Forelimb muscle (tissue), 1 donor: ENCODE data around the gene CACNB4. TPM values are rescaled to one million over a fixed set of nuclear protein-coding genes. Genes with fewer than 3 reads are reported as not detected.
"Not testable (repeated sequence)": the region's sequence is repeated elsewhere in the genome, so short reads cannot be mapped to it uniquely, and the experiment has no call there.

ENCODE experiments used
- DNase-seq: peaks from one replicate; pipeline ENCODE4 v3.0.0-alpha.2; 2013; ENCODE audit warnings: low read depth
- polyA plus RNA-seq: library from polyadenylated mRNA; unstranded; fragments of 120-200 nt; gene quantifications from one replicate; pipeline ENCODE4 v1.2.1, GENCODE V29; 2013; ENCODE audit not compliant: insufficient read length

Gene CACNB4
- polyA plus RNA-seq, 1 donor = 3.9 TPM

- DNase-seq = no peak
Measured at GRCh38 chr2:152050915-152051314, 47.9 kb downstream of the CACNB4 start.

- DNase-seq = no peak
Measured at GRCh38 chr2:152050341-152050740, 48.5 kb downstream of the CACNB4 start.

GRCh38 chr2:152049541-152049940, 49.3 kb downstream of the CACNB4 start:
- DNase-seq = no peak

DNA sequence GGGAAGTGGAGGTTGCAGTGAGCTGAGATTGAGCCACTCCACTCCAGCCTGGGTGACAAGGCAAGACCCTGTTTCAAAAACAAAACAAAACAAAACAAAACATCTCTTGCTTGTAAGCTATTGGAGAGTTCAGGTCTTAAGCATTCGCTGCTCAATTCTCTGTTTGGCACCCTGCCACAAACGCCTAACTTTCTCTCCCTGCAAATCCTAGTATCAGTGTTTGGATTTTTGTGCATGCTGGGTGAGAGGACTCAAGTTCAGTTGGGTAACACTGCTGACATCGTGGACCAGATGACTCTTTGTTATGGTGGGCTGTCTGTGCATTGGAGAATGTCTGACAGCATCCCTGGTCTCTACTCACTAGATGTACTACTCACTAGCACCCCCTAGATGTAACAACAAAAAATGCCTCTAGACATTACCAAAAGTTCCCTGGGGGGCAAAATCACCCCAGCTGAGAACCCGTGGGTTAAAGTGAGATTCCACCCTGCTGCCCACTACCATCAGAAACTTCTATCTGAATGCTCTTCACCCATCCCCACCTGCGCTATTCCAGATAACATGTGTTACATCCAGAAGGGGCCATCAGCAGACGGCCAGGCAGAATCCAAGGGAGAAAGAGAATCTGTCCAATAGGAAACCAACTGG, 50.9 kb downstream of the CACNB4 start:
- DNase-seq = no peak

DNA sequence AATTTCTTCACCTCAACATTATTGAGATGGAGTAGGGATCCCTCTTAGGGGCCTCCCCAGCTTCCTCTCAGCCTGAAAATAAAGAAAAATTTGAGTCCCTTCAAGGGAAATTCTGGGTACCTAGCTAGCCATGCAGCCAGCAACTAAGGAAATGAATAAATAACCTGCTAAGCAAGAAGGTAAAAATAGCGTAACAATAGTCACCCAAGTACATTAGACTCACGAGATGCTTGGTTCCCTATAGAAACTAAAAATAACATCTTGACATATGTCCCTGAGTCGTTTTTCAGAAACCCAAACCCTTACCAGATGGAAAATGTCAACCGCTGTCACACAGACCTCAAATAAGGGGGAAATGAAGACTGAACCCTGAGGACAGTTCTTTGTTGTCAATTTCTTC, 51.9 kb downstream of the CACNB4 start:
- DNase-seq = no peak

- DNase-seq = no peak
Measured at GRCh38 chr2:152042636-152043615, 55.9 kb downstream of the CACNB4 start.

DNA sequence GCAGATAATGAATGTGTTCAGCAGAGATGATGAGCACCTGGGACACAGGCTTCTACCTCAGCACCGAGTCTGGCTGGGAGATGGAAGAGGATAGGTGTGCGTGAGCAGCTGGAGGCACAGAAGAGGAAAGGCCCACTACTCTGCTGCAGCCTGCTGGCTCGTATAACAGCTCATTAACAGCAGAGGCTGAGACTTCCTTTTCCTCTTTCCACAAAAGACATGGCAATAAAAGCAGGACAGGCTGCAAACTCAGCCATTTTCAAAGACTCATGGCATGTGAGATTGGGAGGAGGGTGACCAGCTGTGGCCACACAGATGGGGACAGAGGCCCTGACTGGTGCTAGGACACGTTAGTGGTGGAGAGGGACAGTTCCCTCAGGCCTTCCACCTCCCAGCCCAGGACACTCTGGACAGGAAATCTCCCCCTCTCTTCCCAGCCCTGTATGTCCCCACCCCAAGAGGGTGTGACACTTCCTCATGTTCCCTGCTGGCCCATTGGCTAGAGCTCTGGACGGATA, 60.3 kb downstream of the CACNB4 start:
- no peak for DNase-seq

GRCh38 chr2:152037743-152038435, 61.0 kb downstream of the CACNB4 start:
- no peak for DNase-seq

- DNase-seq = peak; percentile 69
Measured at GRCh38 chr2:152036611-152037469, 62.0 kb downstream of the CACNB4 start.

- DNase-seq = no peak
Measured at GRCh38 chr2:152034257-152034801, 64.5 kb downstream of the CACNB4 start.

GRCh38 chr2:152033011-152033925, 65.6 kb downstream of the CACNB4 start:
- DNase-seq = no peak

DNA sequence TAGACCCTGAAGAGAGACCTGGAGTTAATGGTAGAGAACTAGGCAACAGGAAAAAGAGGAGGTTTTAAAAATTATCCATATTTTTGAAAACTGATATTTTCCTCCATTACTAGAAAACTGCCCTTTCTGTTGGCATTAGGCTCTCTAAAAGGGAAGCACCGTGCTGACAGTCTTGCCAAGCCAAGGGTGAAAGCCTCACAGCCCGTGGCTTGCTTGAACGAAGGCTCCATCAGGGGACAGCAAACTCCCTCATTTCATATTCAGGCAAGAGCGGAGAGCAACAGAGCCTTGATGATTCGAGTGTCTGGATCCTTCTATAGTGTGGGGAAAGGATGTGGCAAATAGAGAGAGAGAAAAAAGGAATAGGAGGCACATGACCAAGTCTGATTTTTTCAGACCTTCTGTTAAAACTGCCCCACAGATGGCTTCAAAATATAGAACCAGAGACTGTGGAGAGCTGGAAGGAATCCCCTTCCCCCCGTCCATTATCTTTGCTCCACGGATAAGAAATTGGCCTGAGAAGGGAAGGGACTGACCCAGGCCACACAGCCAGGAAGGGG, 67.0 kb downstream of the CACNB4 start:
- DNase-seq = no peak

DNA sequence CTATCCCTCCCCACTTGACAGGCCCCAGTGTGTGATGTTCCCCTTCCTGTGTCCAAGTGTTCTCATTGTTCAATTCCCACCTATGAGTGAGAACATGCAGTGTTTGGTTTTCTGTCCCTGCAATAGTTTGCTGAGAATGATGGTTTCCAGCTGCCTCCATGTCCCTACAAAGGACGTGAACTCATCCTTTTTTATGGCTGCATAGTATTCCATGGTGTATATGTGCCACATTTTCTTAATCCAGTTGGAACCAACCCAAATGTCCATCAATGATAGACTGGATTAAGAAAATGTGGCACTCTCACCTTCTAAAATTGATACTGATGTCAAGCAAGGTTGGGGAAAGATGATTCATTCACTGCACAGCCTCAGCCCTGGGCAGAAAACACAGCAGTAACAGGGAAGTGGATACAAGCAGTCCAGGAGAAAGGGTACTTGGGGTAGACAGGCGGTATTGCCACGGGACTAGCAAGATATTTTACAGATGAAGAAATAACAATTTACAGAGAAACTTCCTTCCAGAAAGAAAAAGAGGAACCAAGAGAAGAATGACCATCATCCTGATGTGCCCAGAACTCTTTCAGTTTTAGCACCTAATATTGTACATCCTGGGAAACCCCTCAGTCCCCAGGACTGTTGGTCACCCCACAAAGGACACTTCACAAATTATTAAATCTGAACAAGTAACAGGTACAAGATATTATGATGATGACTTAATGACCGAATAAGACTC, 68.1 kb downstream of the CACNB4 start:
- DNase-seq = not testable (repeated sequence)

DNA sequence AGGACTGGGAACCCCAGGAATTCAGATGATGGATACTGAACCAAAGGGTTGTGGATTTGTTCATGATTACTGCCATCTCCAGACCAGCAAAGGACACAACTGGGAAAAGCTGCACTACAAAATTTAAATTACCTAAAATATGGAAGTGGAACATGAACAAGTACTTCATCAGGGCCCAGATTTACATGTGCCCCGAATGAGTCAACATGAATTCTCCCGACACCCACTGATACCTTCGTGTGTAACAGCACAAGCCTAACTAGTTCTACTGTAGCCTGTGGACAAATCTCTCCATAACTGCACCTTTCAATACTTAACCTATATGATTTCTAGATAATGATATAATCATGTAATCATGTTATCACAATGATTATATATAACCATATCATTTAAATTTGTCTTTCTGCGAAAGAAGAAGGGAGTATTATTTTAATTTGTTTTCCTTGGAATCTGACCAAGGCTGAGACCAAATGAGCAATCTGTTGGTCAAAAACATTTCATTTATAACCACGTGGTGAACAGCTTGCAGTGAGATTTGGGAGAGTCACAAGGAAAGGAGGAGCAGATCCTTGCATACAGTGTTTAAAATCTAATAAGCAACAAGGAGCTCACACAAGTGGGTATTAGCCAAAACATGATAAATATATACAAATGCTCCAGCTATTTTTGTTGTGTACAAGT, 70.5 kb downstream of the CACNB4 start:
- no peak for DNase-seq

GRCh38 chr2:152025678-152026287, 73.1 kb downstream of the CACNB4 start:
- no peak for DNase-seq

GRCh38 chr2:152024477-152024876, 74.4 kb downstream of the CACNB4 start:
- no peak for DNase-seq

DNA sequence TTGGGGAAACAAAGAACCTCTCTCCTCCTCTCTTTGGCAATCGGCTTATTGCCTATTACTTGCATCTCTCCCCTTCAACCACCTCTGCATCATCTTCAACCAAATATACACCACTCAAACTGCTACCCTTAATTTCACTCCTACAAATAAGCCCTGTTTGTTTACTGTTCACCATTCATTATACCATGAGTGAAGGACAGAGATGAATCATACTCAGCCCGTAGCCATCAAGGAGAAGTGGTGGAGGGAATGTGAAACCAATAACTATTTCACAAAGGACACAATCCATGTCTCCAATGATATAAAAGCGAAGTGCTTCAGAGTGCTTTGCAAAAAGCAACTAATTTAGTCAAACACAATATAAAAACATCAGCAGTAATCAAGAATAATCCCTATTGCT, 76.8 kb downstream of the CACNB4 start:
- DNase-seq = no peak

DNA sequence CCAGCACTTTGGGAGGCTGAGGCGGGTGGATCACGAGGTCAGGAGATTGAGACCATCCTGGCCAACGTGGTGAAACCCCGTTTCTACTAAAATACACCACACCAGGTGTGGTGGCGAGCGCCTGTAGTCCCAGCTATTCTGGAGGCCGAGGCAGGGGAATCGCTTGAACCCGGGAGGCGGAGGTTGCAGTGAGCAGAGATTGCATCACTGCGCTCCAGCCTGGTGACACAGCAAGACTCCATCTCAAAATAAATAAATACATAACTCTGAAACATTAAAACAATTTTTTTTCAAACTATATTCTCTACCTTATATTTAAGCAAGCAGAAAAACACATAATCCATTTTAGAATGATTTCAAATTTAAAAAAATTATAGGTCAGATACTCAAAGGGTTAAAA, 77.8 kb downstream of the CACNB4 start:
- not testable (repeated sequence) for DNase-seq
